HG02840 (cell line): ENCODE results near the gene PUM1.
"Not testable (repeated sequence)": the region's sequence is repeated elsewhere in the genome, so short reads cannot be mapped to it uniquely, and the experiment has no call there.

Experiments used
- ATAC-seq: cut with Tn5 transposase; IDR thresholded peaks from one replicate; pipeline ENCODE4 v1.9.1; 2021; ENCODE audit warnings: mild to moderate bottlenecking, moderate library complexity, moderate number of reproducible peaks; ENCODE audit not compliant: unreplicated experiment, low FRiP score

Gene PUM1

DNA sequence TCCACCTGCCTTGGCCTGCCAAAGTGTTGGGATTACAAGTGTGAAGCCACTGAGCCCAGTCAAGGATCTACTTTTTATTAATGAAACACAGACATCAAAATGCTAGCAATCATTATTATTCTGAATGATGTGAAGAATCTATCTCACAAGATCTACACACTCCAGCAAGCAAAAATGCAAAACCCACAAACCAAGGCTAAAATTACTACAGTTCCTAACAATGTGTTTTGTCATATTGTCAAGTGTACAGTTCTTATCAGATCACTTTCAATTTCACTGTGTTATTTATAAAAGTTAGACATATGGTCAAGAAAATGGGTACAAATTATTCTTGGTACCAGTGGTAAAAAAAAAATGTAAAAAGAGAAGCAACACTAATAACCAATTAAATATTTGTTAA lies 95.6 kb downstream of the PUM1 start:
- ATAC-seq: no peak

DNA sequence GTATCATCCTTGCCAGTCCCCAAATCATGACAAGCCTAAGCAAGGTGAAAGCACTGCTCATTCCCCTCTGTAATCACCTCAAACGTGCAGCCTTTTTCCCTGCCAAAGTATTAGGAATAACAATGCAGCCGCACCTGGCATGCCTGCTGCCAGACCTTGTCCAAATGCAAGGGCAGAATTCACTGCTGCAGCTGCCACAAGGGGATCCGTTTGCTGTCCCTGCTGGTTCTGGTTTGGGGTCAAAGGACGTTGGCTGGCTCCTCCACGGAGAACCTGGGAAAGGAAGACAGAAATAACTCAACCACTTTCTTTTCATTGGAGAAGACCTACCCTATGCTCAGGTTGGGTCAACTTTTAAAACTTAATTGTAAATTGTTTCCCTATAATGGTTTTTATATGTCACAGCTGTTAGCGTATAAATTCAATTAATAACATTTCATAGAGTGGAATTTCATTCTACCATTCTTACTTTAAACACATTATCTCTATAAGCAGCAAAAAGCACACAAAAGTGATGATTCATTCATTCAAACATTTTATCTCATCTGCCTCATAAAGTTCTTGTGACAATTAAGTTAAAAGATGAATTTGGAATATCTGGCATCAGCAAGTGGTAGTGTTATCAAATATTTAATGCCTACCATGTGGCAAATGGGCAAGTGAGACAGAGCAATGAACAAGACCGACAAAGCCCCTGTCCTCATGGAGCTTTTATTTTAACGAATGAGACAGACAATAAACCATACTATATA lies 97.1 kb downstream of the PUM1 start:
- ATAC-seq: no peak

DNA sequence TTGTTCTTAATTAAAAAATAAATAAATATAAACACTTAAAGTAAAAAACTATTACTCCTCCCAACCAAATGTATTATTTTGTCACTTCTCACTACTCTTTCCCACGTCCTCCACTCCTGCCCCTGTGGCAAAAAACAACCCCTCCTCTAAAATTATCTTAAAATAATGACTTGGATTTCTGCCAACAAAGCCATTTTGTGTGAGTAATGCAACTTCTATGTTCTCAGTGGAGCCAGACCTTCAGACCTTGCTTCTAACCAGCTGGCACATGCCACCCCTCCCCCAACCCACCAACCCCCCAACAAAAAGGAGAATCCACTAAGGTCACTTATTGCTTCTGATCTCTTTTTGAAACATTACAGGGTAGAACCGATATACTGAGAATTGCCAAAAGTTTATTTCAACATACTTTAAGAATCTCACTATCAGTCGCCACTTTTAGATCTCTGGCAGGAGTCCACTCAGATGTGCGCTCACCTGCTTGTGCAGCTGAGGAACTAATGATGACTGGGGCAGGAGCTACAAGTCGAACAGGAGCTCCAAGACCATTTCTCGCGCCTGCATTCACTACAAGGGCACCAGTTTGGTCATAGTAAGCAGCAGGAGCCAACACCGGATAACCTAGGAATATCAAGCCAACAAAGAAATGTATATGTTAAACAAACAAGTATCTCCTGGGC lies 98.7 kb downstream of the PUM1 start:
- ATAC-seq: no peak

DNA sequence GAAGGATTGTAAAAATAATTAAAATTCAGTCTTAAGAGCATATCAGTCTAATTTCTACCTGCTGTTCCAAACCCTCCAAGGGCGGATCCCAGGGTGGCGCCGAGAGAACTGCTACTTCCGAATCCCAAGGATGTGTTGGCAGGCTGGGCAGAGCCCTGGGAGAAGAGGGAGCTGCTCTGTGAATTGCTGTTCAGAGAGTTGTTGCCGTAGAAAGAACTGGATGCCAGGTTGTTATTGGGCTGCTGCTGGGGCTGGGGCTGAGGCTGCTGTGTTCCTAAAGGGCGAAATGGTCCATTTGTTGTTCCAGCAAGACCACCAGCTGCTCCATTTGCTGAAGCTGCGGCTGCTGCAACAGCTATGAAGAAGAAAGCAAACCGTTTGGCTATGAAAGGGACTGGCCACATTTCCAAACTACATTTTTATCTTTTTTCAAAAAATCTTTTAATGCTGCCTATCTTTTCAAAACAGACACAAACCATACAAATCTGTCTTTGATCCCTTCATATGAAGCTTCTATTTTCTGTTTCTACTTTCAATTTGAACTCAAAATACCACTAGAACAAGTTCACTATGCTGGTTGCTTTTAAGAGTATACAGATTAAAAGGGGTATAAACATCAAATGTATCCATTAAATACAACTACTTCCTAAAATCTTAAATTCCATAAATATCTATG lies 99.5 kb downstream of the PUM1 start:
- ATAC-seq: no peak

DNA sequence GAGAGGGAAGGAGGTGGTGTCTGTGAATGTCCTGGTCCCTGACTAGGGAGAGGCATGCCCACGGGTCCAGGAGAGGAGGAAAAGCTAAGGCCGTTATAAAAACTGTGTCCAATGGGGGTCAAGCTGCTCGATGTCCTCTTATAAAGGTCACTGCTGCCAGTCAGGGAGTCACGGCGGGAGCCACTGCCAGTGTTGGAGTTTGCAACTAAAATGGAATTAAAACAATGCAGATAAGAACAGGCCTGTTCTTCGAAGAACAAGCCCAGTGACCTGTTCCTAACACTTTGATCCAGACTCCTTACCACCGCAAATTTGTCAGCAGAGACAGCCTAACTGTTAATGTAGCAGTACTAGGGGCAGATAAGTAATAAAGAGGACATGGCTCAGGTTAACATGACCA lies 100.8 kb downstream of the PUM1 start:
- no peak for ATAC-seq

DNA sequence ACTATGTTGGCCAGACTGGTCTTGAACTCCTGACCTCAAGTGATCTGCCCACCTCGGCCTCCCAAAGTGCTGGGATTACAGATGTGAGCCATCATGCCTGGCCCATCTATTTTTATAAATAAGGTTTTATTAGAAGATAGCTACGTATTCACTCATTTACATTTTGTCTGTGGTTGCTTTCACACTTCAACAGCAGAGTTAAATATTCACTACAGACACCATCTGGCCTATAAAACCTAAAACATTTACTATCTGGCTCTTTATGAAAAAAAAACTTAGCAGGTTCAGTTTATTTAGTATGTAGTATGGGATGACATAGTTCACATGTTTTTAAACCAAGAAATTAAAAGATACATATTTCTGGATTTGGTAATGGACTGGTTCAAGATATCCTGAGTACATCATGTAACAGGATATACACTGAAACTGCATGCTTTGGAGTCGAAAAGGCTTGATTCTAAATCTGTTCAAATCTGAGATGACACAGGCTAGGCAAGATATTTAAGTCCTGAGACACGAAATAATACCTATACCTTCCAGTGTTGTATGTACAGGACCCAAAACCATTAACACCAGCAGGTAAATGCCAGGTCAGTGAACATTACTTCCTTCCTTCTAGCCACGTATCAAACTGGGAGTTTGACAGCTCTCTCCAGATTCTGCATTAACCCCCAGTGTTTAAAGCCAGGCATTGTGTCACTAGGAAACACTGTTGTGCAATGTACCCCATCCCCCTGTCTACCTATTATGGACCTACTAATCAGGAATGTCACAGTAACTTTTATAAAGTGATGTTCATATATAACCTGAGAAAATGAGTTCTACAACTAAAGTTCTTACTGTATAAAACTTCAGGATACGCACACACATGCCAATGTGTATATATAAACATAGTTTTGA lies 102.7 kb downstream of the PUM1 start:
- no peak for ATAC-seq

DNA sequence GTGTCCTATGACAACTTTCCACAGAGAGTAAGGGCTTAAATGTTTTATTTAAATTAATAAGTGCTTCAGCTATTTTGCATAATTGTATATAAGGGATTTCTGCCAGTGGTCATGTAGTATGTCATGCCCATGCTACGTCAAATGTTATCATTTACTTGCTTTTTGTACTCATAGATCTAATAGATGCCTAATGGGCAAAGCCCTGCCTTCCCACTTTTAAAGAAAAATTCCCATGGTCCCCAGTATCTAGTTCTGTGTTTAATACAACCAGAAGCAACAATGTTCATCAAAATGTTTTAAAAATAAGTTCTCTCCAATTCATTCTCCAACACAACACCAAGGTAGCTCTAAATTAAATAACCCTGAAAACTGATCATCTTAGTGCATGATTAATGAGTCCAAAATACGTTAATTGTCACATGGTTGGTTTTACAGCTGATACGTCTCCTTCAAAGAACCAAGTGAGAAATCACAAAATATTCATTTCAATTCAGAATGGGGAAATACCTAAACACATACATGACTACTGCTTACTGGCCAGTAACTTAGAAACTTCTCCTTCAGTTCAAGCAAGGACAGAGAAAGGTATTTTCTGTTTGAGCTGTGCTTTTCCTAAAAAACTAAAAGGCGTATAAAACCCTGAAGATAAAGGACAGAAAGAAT lies 107.8 kb downstream of the PUM1 start:
- no peak for ATAC-seq

DNA sequence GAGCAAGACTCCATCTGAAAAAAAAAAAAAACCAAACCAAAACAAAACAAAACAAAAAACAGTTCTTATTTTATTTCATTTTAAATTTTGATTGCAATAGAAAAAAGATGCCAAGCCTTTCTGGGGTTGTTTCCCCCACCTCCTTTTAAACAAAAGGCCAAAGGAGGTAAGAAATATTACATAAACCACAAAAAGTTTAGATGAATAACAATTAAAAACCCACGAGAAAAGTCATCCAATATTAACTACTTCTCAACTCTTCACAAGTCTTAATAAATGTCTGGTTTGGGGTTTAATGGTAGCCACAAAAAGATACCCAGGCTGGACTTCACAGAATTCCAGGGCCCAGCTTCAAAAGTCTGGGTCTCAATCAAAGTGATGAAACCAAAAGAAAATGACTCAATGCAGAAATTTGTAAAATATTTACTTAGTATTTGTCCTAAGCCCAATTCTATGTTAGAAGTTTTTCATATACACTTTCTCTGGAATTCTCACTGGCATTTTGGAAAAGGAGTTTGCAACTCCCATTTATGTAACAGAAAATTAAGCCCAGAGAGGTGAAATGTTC lies 110.0 kb downstream of the PUM1 start:
- no peak for ATAC-seq

DNA sequence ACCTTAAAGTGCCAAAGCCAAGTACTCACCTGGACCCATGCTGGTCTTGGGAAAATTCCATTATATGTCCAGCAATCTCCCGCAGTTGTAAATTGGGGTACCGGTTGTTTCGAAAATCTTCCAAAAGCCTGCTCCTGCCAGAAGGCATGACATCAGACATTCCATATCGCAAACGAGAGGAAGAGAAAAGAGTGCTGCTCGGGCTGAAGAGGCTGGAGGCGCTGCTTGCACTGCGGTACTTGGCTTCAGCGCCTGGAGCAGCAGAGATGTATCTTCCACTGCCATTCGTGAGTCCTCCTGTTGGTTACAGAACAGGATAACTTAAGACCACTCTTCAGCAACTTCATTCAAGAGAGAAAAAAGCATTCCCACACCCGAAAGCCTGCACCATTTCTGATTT lies 111.8 kb downstream of the PUM1 start:
- no peak for ATAC-seq

DNA sequence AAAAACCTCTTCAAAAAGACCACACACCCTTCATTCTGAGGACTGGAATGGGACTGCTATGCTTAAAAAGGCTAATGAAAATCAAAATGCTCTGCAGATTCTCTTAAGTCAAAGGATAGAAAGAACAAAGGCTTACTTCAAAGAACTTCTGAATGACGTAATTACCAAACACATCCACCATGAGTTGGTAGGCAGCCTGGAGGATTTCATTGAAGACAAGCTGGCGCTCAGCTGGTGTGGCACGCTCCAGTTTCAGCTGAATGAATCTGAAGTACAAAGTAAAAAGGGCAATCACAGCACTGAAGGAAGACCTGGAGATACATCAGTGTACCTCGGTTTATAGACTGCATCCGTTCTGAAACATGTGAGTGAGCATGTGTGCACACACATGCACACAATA lies 113.4 kb downstream of the PUM1 start:
- no peak for ATAC-seq

DNA sequence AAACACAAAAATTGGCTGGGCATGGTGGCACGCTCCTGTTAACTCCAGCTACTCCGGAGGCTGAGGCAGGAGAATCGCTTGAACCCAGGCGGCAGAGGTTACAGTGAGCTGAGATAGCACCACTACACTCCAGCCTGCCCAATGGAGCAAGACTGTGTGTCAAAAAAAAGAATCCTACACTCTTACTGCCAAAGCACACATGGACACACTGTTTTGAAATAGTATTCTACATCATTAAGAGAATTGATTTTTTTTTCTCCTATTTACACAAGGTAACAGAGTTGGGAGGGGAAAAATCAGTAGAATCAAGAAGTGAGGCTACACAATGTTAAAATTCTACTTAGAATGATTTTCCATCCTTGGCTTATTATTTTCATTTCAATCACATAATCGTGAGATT lies 114.8 kb downstream of the PUM1 start:
- no peak for ATAC-seq

DNA sequence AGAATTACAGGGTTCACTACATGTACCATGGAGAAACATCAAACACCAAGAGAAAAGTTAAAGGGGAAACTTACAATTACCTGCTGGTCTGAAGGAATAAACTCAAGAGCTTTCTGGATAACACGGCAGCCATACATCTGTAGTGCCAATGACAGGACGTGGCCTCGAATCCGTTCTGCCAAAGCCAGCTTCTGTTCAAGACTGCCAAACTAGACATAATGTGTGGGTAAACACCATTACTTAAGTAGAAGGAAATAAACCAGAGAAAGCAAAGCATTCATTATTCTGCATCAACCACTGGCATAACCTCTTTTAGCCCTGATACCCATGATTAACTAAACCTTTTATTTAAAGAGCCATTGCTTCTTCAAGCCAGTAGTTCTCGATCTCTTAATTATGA lies 115.5 kb downstream of the PUM1 start:
- ATAC-seq: no peak

DNA sequence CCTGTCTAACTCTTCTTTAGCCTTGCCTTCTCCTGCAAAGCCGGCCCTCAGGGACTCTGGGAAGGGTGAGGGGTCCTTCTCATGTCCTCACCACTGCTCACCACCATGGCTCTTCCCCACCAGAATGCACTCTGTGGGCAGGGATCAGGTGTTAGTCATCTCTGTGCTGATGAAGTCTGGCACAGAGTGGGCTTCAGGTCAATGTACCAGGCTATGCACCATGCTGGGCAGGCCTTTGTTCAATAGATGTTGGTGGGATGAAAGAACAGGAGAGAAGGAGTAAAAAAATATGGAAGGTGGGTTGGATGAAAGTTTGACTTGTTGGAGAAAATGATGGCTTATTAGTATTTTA lies 116.1 kb downstream of the PUM1 start:
- ATAC-seq: not testable (repeated sequence)

DNA sequence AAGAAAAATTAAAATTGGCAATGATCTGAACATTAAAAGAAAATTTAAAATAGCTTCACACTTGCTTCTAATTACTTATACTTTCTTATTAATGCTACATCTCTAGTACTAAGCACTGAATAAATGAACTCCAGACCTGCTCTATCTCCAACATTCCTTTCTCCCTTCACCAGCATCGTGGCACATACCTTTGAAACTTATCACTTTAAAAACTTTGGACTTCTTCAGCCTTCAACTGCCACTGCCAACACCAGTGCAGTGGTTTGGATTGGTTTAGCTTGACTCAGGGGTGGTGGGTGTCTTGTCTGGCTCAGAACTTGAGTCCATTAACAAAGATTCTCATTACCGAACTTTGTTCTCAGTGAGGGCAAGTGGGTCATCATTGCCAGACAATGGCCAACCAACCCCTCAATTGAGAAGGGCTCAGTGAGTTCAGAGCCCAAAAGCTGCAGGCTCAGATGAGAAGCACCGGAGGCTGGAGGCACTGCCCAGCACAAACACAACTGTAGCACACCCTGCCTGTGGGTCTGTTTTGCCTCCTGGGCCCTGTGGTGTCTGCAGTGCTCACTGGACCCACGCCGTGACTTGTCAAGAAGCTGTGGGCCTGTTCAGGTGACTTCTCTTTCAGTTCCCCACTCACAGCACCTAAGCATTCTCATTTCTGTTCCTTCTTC lies 116.6 kb downstream of the PUM1 start:
- not testable (repeated sequence) for ATAC-seq

DNA sequence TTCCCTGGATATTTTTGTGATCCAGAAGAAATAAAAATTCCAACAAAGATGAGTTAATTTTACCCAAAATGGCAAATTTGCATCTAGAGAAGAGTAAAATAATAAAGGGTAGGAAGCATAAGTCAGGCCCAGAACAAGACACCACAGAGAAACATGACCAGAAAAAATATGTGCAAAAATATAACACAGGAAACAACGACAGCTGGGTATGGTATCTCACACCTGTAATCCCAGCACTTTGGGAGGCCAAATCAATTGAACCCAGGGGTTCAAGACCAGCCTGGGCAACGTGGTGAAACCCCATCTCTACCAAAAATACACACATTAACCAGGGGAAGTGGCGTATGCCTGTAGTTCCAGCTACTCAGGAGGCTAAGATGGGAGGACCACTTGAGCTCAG lies 117.2 kb downstream of the PUM1 start:
- no peak for ATAC-seq

DNA sequence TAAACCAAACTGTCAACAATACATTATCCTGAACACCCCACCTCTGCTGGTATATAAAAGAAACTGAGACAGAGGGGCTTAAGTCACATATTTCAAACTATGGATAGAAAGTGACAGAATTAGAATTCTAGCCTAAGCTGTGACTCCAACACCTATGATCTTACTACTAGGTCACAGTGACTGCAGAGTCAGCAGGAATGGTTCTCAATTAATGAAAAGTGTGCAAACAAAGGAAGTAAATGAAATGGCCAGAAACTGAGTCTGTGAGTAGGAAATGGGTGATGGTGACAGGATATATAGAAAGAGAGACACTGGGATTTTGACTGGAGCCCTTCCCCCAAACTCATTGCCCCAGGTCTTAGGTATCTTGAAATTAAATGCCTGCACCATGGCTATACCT lies 118.3 kb downstream of the PUM1 start:
- ATAC-seq: no peak

DNA sequence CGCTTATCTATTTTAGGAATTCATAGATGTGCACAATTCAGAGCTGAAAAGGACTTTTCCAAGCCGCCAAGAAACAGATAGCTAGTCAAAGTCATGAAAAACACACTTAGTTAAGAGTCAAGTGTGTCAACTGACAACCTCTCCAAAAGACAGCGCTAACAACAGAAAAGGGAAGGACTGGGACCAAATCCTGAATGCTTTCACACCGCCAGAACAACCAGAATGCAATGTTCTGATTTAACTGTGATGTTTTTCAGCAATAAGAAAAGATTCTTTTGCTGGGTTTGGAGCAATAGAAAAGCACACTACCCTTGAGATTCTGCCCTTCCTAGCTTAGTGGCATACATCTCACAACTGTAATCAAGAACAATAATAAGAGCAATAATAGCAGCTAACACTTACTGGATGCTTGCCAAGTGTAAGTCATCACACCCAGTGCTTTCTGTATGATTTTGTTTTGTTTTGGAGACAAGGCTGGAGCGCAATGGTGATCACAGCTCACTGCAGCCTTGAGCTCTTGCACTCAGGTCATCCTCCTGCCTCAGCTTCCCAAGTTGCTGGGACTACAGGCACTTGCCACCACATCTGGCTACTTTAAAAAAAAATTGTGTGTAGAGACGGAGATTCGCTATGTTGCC lies 123.1 kb downstream of the PUM1 start:
- no peak for ATAC-seq

DNA sequence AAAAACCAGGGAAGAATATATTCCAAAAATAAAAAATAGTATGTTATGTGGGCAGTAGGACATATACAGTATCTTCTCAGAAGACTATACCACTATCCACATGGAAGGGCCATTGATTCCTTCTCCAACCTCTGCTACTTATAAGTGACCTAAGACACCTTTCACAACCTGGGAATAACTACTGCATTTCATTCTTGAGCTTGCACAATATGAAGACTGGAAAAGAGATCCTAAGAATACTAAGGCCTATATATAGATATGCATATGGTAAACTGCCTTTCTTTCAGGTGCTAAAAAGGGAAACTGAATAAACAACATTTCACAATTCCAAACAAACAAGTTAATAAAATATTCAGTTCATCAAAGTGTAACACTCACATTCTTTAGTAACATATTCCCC lies 125.0 kb downstream of the PUM1 start:
- no peak for ATAC-seq
